GM12875 (cell line): ENCODE data around the gene CDH2.

Source experiments
- H3K4me3 ChIP-seq: one replicate; pipeline ENCODE4 v1.5.1; 2011; ENCODE audit warnings: low read depth, low read length, control low read depth
- TF ChIP-seq, protein P1 (sequence below): IDR thresholded peaks from 2 replicates; pipeline ENCODE4 v1.5.1; 2011; ENCODE audit warnings: low read depth, mild to moderate bottlenecking, control low read depth, inconsistent platforms, low read length, moderate library complexity, borderline replicate concordance; ENCODE audit not compliant: insufficient read depth

The CDH2 gene

DNA sequence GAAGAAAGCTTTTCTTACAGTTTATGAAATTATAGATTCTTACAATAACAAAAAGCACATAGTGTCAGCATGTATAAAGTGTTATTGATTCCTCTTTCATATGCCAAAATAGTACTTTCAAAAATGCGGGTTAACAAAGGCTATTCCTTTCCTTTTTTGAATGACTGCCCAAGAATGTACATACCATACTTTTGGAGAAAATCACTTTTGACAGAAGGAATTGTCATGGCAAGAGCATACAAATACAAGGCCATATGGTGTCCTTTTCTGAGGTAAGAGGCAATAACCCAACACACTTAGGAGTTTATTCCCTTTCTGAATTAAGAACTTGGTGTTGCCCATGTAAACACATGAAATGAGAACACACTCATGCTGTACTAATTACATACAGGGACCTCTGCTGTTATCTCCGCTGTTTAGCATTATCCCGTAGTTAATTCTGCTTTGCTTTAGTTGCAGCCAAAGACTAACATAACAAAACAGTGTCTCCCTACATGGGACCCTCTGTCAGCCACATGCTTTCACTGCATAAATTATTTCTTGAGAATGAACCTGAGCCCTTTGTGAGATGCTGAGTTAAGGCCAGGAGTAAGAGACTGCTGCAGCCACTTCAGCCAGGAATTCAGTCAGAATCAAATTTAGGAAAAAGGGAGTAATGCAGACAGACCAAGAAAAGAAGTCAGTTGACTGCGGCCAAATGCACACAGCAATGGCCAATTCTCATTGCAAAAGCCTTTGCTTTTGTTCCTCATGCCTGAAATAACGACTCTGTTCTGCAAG lies 67.0 kb downstream of the CDH2 start:
- TF ChIP-seq, protein P1, sequence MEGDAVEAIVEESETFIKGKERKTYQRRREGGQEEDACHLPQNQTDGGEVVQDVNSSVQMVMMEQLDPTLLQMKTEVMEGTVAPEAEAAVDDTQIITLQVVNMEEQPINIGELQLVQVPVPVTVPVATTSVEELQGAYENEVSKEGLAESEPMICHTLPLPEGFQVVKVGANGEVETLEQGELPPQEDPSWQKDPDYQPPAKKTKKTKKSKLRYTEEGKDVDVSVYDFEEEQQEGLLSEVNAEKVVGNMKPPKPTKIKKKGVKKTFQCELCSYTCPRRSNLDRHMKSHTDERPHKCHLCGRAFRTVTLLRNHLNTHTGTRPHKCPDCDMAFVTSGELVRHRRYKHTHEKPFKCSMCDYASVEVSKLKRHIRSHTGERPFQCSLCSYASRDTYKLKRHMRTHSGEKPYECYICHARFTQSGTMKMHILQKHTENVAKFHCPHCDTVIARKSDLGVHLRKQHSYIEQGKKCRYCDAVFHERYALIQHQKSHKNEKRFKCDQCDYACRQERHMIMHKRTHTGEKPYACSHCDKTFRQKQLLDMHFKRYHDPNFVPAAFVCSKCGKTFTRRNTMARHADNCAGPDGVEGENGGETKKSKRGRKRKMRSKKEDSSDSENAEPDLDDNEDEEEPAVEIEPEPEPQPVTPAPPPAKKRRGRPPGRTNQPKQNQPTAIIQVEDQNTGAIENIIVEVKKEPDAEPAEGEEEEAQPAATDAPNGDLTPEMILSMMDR: no peak
- H3K4me3 ChIP-seq: no peak overlapping the region

DNA sequence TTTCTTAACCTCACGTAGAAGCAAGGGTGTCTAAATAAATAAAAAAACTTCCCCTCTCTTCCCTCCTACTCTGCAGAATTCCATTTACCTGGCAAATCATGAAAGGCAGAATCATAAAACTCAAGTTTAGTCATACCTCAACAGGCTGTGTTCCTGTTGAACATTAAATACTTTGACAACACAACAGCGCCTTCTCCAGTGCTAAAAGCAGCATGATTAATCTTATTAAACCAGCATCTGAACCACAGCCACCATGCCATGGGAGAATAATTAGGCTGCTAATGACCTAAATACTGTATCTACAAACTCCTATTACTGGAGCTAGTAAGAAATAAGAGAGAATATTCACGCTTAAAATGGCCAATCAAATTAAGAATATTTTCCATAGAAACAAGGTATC lies 68.1 kb downstream of the CDH2 start:
- no peak overlapping the region for H3K4me3 ChIP-seq
- TF ChIP-seq, protein P1: no peak

DNA sequence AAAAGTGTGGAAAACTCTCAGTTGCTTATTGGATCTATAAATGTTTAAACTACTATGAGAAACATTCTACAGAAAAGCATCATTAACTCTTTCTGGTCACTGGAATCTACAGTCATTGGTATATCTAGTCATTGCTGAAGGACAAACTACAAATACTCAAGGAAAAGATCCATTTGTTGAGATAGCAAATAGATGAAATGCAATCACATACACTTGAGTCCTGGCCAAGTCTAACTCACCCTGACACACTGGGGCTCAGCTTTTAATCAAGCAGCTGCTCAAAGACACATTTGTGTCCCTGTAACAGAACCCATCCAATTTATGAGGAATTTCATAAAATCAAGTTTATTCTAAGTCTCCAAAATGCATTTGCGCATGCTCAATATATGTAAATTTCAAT lies 68.7 kb downstream of the CDH2 start:
- TF ChIP-seq, protein P1: no peak
- no peak overlapping the region for H3K4me3 ChIP-seq

DNA sequence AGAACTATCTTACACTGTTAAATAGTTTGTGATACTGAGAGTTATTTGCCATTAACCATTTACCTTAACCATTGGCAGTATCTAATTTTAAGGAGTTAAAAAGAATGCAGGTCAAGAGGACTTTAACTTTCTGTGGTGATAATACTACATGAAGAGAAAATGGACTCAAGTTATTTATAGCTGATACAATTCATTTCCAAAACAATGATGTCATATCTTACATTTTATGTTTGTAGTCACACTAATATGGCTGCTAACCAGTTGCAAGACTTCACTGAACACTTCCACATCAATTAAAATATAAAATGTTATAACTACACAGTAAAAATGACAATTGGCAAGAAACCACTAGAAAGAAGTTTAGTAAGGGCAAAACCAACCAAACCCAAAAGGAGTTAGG lies 77.7 kb downstream of the CDH2 start:
- TF ChIP-seq, protein P1: no peak
- no peak overlapping the region for H3K4me3 ChIP-seq

DNA sequence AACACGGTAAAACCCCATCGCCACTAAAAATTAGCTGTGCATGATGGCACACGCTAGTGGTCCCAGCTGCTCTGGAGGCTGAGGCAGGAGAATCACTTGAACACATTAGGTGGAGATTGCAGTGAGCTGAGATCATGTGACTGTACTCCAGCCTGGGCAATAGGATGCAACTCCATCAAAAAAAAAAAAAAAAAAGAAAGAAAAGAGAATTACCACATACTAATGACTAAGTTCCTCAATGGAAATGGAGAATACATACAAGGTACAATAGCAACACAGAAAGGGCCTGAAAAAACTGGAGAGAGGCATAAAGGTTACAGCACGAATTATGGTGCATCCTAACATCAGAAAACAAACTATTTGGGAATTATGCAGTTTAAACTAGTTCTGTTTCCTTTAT lies 81.3 kb downstream of the CDH2 start:
- H3K4me3 ChIP-seq: no peak overlapping the region
- TF ChIP-seq, protein P1: no peak

DNA sequence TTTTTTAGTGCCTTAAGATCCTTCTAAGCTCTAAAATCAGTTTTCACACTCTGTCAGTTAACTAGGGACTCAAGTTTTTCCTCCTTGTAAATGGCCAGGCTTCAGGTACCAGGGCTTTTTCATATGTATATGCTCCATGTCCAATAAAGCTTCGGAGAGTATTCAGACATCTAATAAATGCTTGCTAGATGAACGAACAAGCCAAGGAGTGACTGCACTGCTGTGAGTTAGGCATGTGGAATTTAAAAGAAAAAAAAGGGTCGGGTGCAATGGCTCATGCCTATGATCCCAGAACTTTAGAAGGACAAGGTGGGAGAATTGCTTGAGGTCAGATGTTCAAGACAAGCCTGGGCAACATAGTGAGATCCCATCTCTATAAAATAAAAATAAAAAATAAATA lies 81.9 kb downstream of the CDH2 start:
- TF ChIP-seq, protein P1: no peak

DNA sequence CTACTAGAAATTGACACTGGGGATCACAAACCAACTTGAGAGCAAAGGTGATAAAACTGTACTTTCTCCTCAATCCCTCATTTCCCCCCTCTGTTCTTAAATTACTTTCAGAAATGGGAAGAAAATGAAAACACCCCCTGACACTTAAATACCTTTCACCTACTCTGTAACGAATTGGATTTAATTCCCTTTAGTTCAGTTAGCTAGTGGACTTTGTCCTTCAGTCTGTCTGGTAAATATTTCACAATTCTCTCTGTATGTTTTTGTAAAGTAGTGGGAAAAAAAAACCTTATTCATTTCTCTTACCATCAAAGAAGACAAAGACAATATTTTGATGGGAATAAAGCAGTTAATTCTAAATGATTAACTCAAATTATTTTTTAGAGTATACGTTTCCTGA lies 85.7 kb downstream of the CDH2 start:
- no peak overlapping the region for H3K4me3 ChIP-seq
- TF ChIP-seq, protein P1: no peak

More for the DNA sequence above, 81.9 kb downstream of the CDH2 start:
- H3K4me3 ChIP-seq: no peak overlapping the region
